HG03460 (cell line): ENCODE results near the gene MATR3.
"Not testable (repeated sequence)": the region's sequence is repeated elsewhere in the genome, so short reads cannot be mapped to it uniquely, and the experiment has no call there.

Experiments used
- ATAC-seq: cut with Tn5 transposase; IDR thresholded peaks from one replicate; pipeline ENCODE4 v1.9.1; 2021; ENCODE audit not compliant: unreplicated experiment

The MATR3 gene

GRCh38 chr5:139293507-139294373 is at the start of gene MATR3:
Gene MATR3 (plus strand): TSS chr5:139293740. CDS start chr5:139307416, 13,676 bp downstream.
- peak; percentile 74 for ATAC-seq

- no peak for ATAC-seq
Measured at GRCh38 chr5:139245637-139246339, 47.8 kb upstream of the MATR3 start.

- no peak for ATAC-seq
Measured at GRCh38 chr5:139246394-139246793, 47.1 kb upstream of the MATR3 start.

GRCh38 chr5:139248826-139249453 is 44.6 kb upstream of the MATR3 start:
- no peak for ATAC-seq

- ATAC-seq, result no peak
Measured at GRCh38 chr5:139251281-139251687, 42.3 kb upstream of the MATR3 start.

- ATAC-seq, result no peak
Measured at GRCh38 chr5:139251695-139252288, 41.7 kb upstream of the MATR3 start.

GRCh38 chr5:139253115-139253514 is 40.4 kb upstream of the MATR3 start:
- no peak for ATAC-seq

GRCh38 chr5:139256820-139257219 is 36.7 kb upstream of the MATR3 start:
- ATAC-seq, result no peak

GRCh38 chr5:139262059-139262741 is 31.3 kb upstream of the MATR3 start:
- no peak for ATAC-seq

GRCh38 chr5:139262742-139263445 is 30.6 kb upstream of the MATR3 start:
- no peak for ATAC-seq

GRCh38 chr5:139263536-139263935 is 30.0 kb upstream of the MATR3 start:
- no peak for ATAC-seq

GRCh38 chr5:139263946-139264345 is 29.6 kb upstream of the MATR3 start:
- ATAC-seq, result no peak

GRCh38 chr5:139265001-139265400 is 28.5 kb upstream of the MATR3 start:
- no peak for ATAC-seq

- no peak for ATAC-seq
Measured at GRCh38 chr5:139266236-139266635, 27.3 kb upstream of the MATR3 start.

- no peak for ATAC-seq
Measured at GRCh38 chr5:139267481-139267880, 26.1 kb upstream of the MATR3 start.

- no peak for ATAC-seq
Measured at GRCh38 chr5:139268364-139269202, 25.0 kb upstream of the MATR3 start.

GRCh38 chr5:139270718-139271117 is 22.8 kb upstream of the MATR3 start:
- ATAC-seq, result not testable (repeated sequence)

- no peak for ATAC-seq
Measured at GRCh38 chr5:139271201-139272027, 22.1 kb upstream of the MATR3 start.
